BJ (cell line): ENCODE data around the gene CXorf65. TPM values are rescaled to one million over a fixed set of nuclear protein-coding genes. Genes with fewer than 3 reads are reported as not detected.

ENCODE experiments used
- CTCF ChIA-PET: fragments of 350-600 bp; formaldehyde crosslinking; extraction: SDS; loops from one replicate; lab custom pipeline; 2021; ENCODE audit warnings: antibody characterized with exemption, inconsistent platforms; lab: Yijun Ruan, JAX
- POLR2A ChIA-PET: fragments of 300-600 bp; sonication (Branson Sonifier 250); formaldehyde crosslinking; extraction: SDS; loops from one replicate; lab custom pipeline; 2021; ENCODE audit warnings: antibody characterized with exemption; lab: Charles Lee
- DNase-seq: peaks from one replicate; pipeline ENCODE4 v3.0.0-alpha.2; 2011; ENCODE audit warnings: low read depth
- H3K27me3 ChIP-seq: 2 replicates; pipeline ENCODE4 v1.6.0; 2011; ENCODE audit warnings: low read length; ENCODE audit not compliant: control insufficient read depth, insufficient read depth
- H3K36me3 ChIP-seq: 2 replicates; pipeline ENCODE4 v1.5.1; 2011; ENCODE audit warnings: low read length; ENCODE audit not compliant: control insufficient read depth, insufficient read depth
- H3K4me3 ChIP-seq: 2 replicates; pipeline ENCODE4 v1.5.1; 2011; ENCODE audit warnings: low read depth, mild to moderate bottlenecking, control low read depth, low read length
- polyA plus RNA-seq: library from polyadenylated mRNA; depleted of rRNA; stranded (reverse); fragments of >200 nt; gene quantifications from 2 replicates; pipeline ENCODE4 v1.2.3, GENCODE V29; 2011
- TF ChIP-seq, protein P1 (sequence below): IDR thresholded peaks from 2 replicates; pipeline ENCODE4 v1.5.1; 2011; ENCODE audit warnings: low read depth, mild to moderate bottlenecking, control low read depth, inconsistent platforms, low read length, moderate library complexity; ENCODE audit not compliant: insufficient read depth

CXorf65 gene
- polyA plus RNA-seq, 1 experiment = not detected

GRCh38 chrX:71147496-71148277 lies 41.1 kb upstream of the CXorf65 start:
- no peak for DNase-seq
- ChIA-PET CTCF (interaction anchor here (1.6 kb wide), 1 partner anchor 30 kb away, joined by 3 read pairs; the partner anchor contains the start of gene MED12), POLR2A (no interaction called here)
- H3K36me3 ChIP-seq = no peaks in the 10 kb centered on the region
- H3K4me3 ChIP-seq = no peak overlapping the region
- no peaks in the 10 kb centered on the region for H3K27me3 ChIP-seq
- TF ChIP-seq, protein P1, sequence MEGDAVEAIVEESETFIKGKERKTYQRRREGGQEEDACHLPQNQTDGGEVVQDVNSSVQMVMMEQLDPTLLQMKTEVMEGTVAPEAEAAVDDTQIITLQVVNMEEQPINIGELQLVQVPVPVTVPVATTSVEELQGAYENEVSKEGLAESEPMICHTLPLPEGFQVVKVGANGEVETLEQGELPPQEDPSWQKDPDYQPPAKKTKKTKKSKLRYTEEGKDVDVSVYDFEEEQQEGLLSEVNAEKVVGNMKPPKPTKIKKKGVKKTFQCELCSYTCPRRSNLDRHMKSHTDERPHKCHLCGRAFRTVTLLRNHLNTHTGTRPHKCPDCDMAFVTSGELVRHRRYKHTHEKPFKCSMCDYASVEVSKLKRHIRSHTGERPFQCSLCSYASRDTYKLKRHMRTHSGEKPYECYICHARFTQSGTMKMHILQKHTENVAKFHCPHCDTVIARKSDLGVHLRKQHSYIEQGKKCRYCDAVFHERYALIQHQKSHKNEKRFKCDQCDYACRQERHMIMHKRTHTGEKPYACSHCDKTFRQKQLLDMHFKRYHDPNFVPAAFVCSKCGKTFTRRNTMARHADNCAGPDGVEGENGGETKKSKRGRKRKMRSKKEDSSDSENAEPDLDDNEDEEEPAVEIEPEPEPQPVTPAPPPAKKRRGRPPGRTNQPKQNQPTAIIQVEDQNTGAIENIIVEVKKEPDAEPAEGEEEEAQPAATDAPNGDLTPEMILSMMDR = no peak

DNA sequence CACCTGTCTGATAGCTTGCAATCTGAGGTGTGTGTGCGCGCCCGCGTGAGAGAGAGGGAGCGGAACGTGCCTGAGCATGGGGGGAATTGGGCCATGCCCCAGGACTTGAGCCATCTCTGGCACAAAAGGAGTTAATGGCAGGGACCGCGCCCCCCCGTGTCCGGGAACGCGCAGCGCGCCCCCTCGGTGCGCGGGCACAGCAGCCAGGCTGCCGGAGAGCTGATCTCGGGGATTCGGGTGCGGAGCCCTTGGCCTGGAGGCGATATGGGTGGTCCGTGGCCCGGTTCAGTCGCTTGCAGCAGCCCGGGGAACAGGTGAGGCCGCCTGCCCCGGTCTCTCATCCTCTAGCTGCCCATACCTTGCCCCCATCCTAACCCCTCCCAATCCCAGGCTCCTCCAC lies 38.1 kb upstream of the CXorf65 start, which contains the start of gene NLGN3:
TSS of gene NLGN3 (plus strand) at position 191 of the 400 bp plus-strand sequence. CDS start 2,909 bp downstream, outside the sequence.
- H3K36me3 ChIP-seq = no peaks in the 10 kb centered on the region
- H3K4me3 ChIP-seq = peak within 1 kb of the TSS; percentile 19
- no peaks in the 10 kb centered on the region for H3K27me3 ChIP-seq
- POLR2A ChIA-PET = no interaction called here
- TF ChIP-seq, protein P1 = no peak
- DNase-seq = no peak
- CTCF ChIA-PET = interaction anchor here (0.9 kb wide), 1 partner anchor 35 kb away, joined by 4 read pairs; no protein-coding TSS in a partner anchor

DNA sequence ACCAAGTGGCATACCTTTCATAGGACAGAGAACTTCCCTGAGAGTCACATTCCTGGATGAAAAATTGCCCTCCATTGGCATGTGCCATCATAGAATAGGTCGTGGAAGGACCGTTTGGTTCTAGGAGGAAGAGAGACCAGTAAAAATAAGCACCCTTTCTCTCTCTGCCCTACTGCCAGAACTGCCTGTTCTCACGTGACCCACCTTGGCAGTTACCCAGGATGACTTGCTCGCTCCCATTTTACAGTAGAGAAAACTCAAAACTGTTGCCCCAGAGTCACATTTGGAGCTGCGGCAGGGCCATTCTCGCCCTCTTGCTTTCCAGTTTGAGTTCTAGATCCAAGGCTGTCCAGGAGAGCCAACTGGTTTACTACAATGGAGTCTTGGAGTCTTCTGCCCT lies 37.0 kb upstream of the CXorf65 start:
- POLR2A ChIA-PET = no interaction called here
- CTCF ChIA-PET = interaction anchor here (0.9 kb wide), 1 partner anchor 35 kb away, joined by 3 read pairs; no protein-coding TSS in a partner anchor
- no peak for DNase-seq
- Histone ChIP-seq H3K4me3 (no peak overlapping the region), H3K36me3 (peaks cover 3% of the 10 kb centered on the region; the same call in 1 of the 2 replicates), H3K27me3 (no peaks in the 10 kb centered on the region)
- TF ChIP-seq, protein P1 = no peak

GRCh38 chrX:71140440-71140839 lies 33.9 kb upstream of the CXorf65 start:
- CTCF ChIA-PET = no interaction called here
- POLR2A ChIA-PET = no interaction called here

DNA sequence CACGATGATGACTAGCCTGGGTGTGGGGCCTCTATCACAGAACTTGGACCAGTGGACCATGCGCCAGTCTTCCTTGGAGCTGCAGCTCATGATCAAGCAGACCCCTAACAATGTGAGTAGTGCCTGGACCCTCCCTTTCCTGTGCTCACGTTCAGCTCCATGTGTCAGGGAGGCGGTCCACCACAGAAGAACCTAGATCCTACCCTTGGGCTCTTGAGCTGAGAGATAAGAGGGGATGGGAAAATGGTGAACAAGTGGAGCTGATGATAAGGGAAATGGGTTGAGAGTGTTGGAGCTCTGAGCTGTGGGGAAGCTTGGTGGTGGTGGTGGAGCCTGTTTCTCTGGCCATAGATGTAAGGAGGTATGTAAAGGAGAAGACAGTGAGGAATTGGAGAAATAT lies 25.0 kb upstream of the CXorf65 start:
- TF ChIP-seq, protein P1 = no peak
- Histone ChIP-seq H3K27me3 (no peaks in the 10 kb centered on the region), H3K4me3 (no peak overlapping the region), H3K36me3 (peaks cover 22% of the 10 kb centered on the region)
- ChIA-PET POLR2A (no interaction called here), CTCF (interaction anchor here (0.9 to 3.9 kb wide), 4 partner anchors 11 to 161 kb away, joined by 3 to 19 read pairs (median 4); no protein-coding TSS in a partner anchor)
- no peak for DNase-seq

More at GRCh38 chrX:71140440-71140839, 33.9 kb upstream of the CXorf65 start:
- DNase-seq = no peak
- Histone ChIP-seq H3K36me3 (peaks cover 7% of the 10 kb centered on the region; the same call in 1 of the 2 replicates), H3K4me3 (no peak overlapping the region), H3K27me3 (no peaks in the 10 kb centered on the region)
- TF ChIP-seq, protein P1 = no peak
